Nephron progenitor cell (in vitro differentiated cells): Measurements from ENCODE around the gene AP1AR.

Experiments
- DNase-seq: peaks from one replicate; pipeline ENCODE4 v3.0.0; 2021
- H3K27ac Mint-ChIP-seq: 2 replicates; pipeline ENCODE4 v1.8.0; 2021; ENCODE audit warnings: mild to moderate bottlenecking, moderate library complexity, mixed read lengths
- H3K27me3 Mint-ChIP-seq: 2 replicates; pipeline ENCODE4 v1.8.0; 2021; ENCODE audit warnings: mild to moderate bottlenecking, low read depth, mixed read lengths; ENCODE audit not compliant: poor library complexity
- H3K36me3 Mint-ChIP-seq: 2 replicates; pipeline ENCODE4 v1.8.0; 2021; ENCODE audit warnings: low read depth, mixed read lengths
- H3K4me1 Mint-ChIP-seq: 2 replicates; pipeline ENCODE4 v1.8.0; 2021; ENCODE audit warnings: mixed read lengths
- H3K4me3 Mint-ChIP-seq: 2 replicates; pipeline ENCODE4 v1.8.0; 2021; ENCODE audit warnings: mild to moderate bottlenecking, moderate library complexity, mixed read lengths
- H3K9me3 Mint-ChIP-seq: 2 replicates; pipeline ENCODE4 v1.8.0; 2021; ENCODE audit warnings: mild to moderate bottlenecking, moderate library complexity, mixed read lengths
- CTCF ChIP-seq: fragments of 200-600 bp; sonication (generic); IDR thresholded peaks from 2 replicates; pipeline ENCODE4 v1.5.0; 2021; ENCODE audit warnings: antibody characterized with exemption

AP1AR gene

GRCh38 chr4:112234952-112235609, 3.5 kb downstream of the AP1AR start:
- Mint-ChIP-seq H3K36me3 (peaks cover 25% of the 10 kb centered on the region), H3K27me3 (no peaks in the 10 kb centered on the region), H3K9me3 (no peaks in the 10 kb centered on the region), H3K4me3 (no peak overlapping the region), H3K4me1 (peaks cover 61% of the 10 kb centered on the region), H3K27ac (no peak overlapping the region)
- peak; percentile 25 for DNase-seq
- peak; percentile 65 for TF ChIP-seq CTCF

DNA sequence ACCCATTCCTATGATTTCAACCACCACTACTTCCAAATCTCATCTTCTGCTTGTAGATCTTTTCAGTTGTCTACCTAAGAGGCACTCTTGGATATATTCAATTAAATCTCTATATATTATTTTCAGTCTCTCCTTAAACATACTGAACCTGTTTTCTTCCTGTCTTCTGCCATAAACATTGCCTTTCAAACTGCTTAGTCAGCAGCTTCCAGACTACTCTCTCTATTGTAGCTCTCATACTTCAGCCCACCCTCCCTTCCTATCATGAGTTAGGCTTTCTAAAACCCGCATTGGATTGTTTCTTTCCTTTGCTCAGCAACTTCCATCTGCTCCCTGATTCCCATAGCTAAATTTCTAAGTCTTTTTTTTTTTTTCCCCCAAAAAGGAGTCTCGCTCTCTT, 4.5 kb downstream of the AP1AR start:
- Mint-ChIP-seq H3K4me3 (no peak overlapping the region), H3K9me3 (no peaks in the 10 kb centered on the region), H3K36me3 (peaks cover 28% of the 10 kb centered on the region), H3K27ac (no peak overlapping the region), H3K4me1 (peaks cover 53% of the 10 kb centered on the region), H3K27me3 (no peaks in the 10 kb centered on the region)
- TF ChIP-seq CTCF: no peak
- no peak for DNase-seq

- DNase-seq: no peak
- H3K4me3 Mint-ChIP-seq: no peak overlapping the region
- H3K9me3 Mint-ChIP-seq: no peaks in the 10 kb centered on the region
- H3K4me1 Mint-ChIP-seq: peaks cover 36% of the 10 kb centered on the region
- no peak overlapping the region for H3K27ac Mint-ChIP-seq
- no peak for TF ChIP-seq CTCF
- H3K36me3 Mint-ChIP-seq: peaks cover 28% of the 10 kb centered on the region
- H3K27me3 Mint-ChIP-seq: no peaks in the 10 kb centered on the region
These were observed 7.2 kb downstream of the AP1AR start for GRCh38 chr4:112238833-112239232.

DNA sequence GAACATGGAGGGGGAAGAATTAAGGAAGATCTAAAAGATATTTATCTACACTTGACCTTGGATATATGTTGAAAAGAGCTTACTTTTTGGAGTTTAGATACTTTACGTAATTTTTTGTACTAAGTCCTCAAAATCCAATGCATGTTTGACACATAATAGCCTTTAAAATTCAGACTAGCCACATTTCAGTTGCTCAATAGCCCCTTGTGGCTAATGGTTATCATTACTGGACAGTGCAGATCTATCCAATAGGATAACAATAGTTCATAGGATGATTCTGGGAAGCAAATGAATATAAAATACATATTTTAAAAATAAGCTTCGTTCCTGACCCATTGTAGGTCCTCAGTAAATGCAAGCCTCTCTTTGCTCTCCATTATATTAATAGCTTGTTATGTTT, 13.8 kb downstream of the AP1AR start:
- Mint-ChIP-seq H3K4me1 (no peaks in the 10 kb centered on the region), H3K9me3 (no peaks in the 10 kb centered on the region), H3K4me3 (no peak overlapping the region), H3K27ac (no peak overlapping the region), H3K27me3 (no peaks in the 10 kb centered on the region), H3K36me3 (peaks cover 14% of the 10 kb centered on the region)
- no peak for TF ChIP-seq CTCF
- DNase-seq: no peak

DNA sequence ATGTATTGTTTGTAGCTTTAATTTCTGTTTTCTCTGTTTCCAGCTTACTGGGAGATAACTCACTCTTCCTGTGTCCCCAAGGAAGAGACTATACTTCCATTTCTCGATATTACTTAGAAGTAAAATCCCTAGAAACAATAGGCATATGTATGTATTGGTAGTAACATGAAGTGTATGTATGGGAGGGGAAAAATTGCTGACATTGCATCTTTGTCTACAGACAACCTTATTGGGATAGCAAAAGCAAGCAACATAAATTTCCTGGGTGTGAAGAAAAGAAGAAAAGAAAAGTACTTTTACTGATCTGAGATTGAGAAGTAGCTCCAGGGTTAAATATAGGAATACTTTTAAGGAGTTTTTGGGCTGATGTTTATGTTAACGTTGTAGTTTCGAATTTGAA, 15.4 kb downstream of the AP1AR start:
- DNase-seq: no peak
- no peak for TF ChIP-seq CTCF

DNA sequence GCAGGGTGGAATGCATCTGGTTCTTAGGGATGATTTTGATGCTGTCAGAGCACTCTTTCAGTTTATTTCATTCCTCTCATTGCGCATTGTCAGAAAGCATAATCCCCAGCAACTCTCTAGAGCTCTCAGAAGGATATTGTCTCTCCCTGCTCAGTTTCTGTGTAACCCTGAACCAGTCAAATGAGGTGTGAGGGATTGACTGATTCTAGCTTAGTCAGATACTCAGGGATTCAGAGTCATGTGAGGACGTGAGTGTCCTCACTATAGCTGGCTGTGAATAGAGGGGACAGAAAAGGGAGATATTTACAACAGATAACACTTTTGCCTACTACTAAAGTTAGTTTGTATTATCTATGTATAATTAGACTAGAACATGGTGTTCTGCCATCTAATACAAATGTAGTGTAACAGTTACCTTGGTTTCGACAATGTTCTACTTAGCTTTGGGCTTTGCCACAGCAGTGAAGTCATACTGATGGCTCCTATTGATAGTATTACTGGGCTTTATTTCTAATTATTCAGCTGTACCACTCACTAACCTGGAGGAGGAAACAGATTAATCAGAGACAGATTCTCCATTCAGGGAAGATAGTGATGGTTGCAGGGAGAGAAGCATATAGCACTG, 19.5 kb downstream of the AP1AR start:
- Mint-ChIP-seq H3K4me1 (no peaks in the 10 kb centered on the region), H3K4me3 (no peak overlapping the region), H3K36me3 (peaks cover 33% of the 10 kb centered on the region), H3K27me3 (no peaks in the 10 kb centered on the region), H3K9me3 (no peaks in the 10 kb centered on the region), H3K27ac (peak overlapping the region; percentile 72)
- DNase-seq: no peak
- no peak for TF ChIP-seq CTCF

More for the DNA sequence above, 15.4 kb downstream of the AP1AR start:
- Mint-ChIP-seq H3K27me3 (no peaks in the 10 kb centered on the region), H3K36me3 (peaks cover 14% of the 10 kb centered on the region), H3K27ac (no peak overlapping the region), H3K4me3 (no peak overlapping the region), H3K4me1 (no peaks in the 10 kb centered on the region), H3K9me3 (no peaks in the 10 kb centered on the region)
